ENCODE results near the gene ZFP28.

DNA sequence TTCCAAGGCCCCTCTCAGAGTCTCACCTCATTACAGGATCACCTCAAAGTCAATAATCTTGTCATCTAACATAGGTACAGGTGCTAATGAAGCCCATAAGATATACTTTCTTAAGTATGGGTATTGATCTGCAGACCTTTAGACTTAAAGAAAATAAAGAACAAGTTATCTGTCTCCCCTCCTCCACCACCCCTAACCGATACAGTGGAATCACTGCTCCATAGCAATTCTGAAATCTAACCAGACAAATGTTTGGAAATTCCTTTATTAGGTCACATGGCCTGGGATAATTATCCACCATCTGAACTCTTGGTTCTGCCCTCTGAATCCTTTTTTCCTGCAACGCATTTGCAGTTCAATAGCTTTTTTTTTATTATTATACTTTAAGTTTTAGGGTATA is 24.0 kb downstream of the ZFP28 start:
- TF ChIP-seq CREB1 (IDR thresholded peaks at IDR 0.05) (no peak), BCL11A (IDR thresholded peaks at IDR 0.05; ENCODE audit: low read depth in 2 of 2, low read length in 2 of 2) (no peak), EP300 (IDR thresholded peaks at IDR 0.05; ENCODE audit: borderline replicate concordance in 1 of 2, low read depth in 2 of 2, low read length in 2 of 2) (no peak), CBX5 (IDR thresholded peaks at IDR 0.05; ENCODE audit: low read depth, low read length) (no peak), POLR2A (IDR thresholded peaks at IDR 0.05; ENCODE audit: control extremely low read depth in 1 of 2, low read depth in 2 of 2, low read length in 2 of 2) (no peak), CHD2 (IDR thresholded peaks at IDR 0.05; ENCODE audit: low read length) (no peak), E2F6 (IDR thresholded peaks at IDR 0.05) (no peak)
- TF ChIP-seq, protein P1, sequence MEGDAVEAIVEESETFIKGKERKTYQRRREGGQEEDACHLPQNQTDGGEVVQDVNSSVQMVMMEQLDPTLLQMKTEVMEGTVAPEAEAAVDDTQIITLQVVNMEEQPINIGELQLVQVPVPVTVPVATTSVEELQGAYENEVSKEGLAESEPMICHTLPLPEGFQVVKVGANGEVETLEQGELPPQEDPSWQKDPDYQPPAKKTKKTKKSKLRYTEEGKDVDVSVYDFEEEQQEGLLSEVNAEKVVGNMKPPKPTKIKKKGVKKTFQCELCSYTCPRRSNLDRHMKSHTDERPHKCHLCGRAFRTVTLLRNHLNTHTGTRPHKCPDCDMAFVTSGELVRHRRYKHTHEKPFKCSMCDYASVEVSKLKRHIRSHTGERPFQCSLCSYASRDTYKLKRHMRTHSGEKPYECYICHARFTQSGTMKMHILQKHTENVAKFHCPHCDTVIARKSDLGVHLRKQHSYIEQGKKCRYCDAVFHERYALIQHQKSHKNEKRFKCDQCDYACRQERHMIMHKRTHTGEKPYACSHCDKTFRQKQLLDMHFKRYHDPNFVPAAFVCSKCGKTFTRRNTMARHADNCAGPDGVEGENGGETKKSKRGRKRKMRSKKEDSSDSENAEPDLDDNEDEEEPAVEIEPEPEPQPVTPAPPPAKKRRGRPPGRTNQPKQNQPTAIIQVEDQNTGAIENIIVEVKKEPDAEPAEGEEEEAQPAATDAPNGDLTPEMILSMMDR (IDR thresholded peaks at IDR 0.05; ENCODE audit: control extremely low read depth in 1 of 3, insufficient read depth in 1 of 3, low read depth in 1 of 3, low read length in 3 of 3) = no peak
